Measurements from ENCODE around the gene BABAM2. TPM values are rescaled to one million over a fixed set of nuclear protein-coding genes. Genes with fewer than 3 reads are reported as not detected.

BABAM2 gene
- total RNA-seq, 1 donor from 2014 or later = 28.5 TPM

DNA sequence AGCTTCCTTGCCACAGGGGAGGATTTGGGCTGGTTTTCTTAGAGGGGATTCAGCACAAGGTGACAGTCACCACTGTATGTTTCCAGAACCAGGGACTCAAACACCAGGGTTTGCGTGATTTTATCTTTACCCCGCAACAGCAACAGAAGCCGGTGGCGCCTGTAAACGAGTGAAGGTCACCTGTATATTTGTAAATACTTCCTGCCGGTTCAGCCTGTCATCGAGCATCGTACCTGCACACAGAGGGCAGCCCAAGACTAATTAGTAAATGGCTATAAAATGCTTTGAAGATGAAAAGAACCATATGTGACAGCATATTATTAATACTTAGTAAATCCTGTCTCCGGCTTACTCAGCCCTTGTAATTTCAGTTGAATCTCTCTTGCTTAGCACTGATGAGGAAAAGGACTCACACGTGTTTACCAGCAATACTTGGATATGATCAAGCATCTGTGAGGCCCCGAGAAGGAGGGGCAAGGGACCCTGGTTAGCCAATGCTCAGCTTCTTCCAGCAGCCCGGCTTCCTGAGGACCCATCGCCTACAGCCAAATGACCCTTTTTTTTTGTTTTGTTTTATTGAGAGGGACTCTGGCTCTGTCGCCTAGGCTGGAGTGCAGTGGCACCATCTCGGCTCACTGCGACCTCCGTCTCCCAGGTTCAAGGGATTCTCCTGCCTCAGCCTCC lies 450.8 kb downstream of the BABAM2 start:
- DNase-seq (ENCODE audit: low read depth) = no peak
- no peaks in the 10 kb centered on the region for H3K27me3 ChIP-seq (ENCODE audit: insufficient read depth, low read length)
- Mint-ChIP-seq H3K36me3 (ENCODE audit: low read depth, unreplicated experiment) (peaks cover 4% of the 10 kb centered on the region), H3K4me1 (ENCODE audit: low read depth, unreplicated experiment) (peaks cover 35% of the 10 kb centered on the region), H3K4me3 (ENCODE audit: unreplicated experiment) (no peak overlapping the region), H3K27ac (ENCODE audit: unreplicated experiment) (no peak overlapping the region), H3K9me3 (ENCODE audit: unreplicated experiment) (no peaks in the 10 kb centered on the region), H3K27me3 (ENCODE audit: low read depth, unreplicated experiment) (no peaks in the 10 kb centered on the region)
- H4K20me1 ChIP-seq (ENCODE audit: insufficient read depth, low read length) = no peaks in the 10 kb centered on the region
- peaks cover 29% of the 10 kb centered on the region for H3K4me1 ChIP-seq (ENCODE audit: insufficient read depth, low read length)
- TF ChIP-seq EZH2 (IDR thresholded peaks at IDR 0.05; ENCODE audit: insufficient read depth, low read length) = no peak
- TF ChIP-seq, protein P1, sequence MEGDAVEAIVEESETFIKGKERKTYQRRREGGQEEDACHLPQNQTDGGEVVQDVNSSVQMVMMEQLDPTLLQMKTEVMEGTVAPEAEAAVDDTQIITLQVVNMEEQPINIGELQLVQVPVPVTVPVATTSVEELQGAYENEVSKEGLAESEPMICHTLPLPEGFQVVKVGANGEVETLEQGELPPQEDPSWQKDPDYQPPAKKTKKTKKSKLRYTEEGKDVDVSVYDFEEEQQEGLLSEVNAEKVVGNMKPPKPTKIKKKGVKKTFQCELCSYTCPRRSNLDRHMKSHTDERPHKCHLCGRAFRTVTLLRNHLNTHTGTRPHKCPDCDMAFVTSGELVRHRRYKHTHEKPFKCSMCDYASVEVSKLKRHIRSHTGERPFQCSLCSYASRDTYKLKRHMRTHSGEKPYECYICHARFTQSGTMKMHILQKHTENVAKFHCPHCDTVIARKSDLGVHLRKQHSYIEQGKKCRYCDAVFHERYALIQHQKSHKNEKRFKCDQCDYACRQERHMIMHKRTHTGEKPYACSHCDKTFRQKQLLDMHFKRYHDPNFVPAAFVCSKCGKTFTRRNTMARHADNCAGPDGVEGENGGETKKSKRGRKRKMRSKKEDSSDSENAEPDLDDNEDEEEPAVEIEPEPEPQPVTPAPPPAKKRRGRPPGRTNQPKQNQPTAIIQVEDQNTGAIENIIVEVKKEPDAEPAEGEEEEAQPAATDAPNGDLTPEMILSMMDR (IDR thresholded peaks at IDR 0.05; ENCODE audit: insufficient read depth, low read depth, low read length) = no peak
- no peaks in the 10 kb centered on the region for H3K9me3 ChIP-seq (ENCODE audit: insufficient read depth, low read depth, low read length)
- no peak overlapping the region for H3K27ac ChIP-seq (ENCODE audit: low read depth, low read length)
- no peak overlapping the region for H3K4me2 ChIP-seq (ENCODE audit: low read length)
- H2AFZ ChIP-seq (ENCODE audit: low read depth, low read length) = no peak overlapping the region
- H3K9ac ChIP-seq (ENCODE audit: low read length) = no peak overlapping the region
- H3K4me3 ChIP-seq (ENCODE audit: insufficient read depth, low read depth, low read length) = no peak overlapping the region
- H3K36me3 ChIP-seq (ENCODE audit: insufficient read depth, low read length) = no peaks in the 10 kb centered on the region
- no peak for FAIRE-seq
- no peaks in the 10 kb centered on the region for H3K79me2 ChIP-seq (ENCODE audit: insufficient read depth, low read length)

DNA sequence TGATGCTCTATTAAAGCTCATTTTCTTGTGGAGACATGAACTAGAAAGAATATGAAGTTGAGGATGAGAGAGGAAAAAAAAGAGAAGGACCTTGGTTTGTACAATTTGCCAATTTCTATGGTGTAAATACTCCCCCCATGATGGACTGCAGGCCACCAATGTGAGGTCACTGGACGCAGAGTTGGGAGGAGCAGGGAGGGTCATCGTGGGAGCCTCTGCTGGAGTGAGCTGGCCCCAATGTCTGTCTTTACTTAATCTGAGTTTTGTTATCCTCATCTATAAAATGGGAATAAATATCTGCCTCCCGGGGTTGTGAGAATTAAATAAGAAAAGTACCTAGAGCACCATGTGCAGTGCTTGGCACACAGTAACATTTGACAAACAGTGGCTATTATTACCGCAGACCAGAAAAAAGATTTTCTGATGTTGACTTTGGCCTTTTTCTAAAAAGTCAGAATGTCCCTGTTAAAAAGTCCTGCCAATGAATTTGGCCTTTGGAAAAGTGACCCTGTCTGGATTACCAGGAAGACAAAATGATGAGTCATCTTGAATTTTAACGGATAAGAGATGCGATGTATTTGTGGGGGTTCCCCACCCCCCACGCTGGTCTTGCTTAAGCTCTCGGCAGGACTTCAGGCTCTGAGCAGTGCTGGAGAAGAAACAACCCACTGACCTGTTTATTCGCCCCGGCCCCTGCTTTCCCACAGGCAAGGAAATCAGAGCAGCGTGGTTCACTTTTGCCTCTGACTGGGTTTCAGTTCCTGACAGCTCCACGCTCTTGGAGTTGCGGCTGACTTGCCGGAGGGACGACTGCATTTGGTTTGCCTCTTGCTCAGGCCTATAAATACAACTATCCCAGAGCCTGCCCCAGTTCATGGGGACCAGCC lies 451.8 kb downstream of the BABAM2 start:
- Mint-ChIP-seq H3K4me1 (ENCODE audit: low read depth, unreplicated experiment) (peaks cover 35% of the 10 kb centered on the region), H3K27me3 (ENCODE audit: low read depth, unreplicated experiment) (peaks cover under 1% of the 10 kb centered on the region), H3K9me3 (ENCODE audit: unreplicated experiment) (no peaks in the 10 kb centered on the region), H3K4me3 (ENCODE audit: unreplicated experiment) (peak overlapping the region; percentile 60), H3K36me3 (ENCODE audit: low read depth, unreplicated experiment) (peaks cover 3% of the 10 kb centered on the region), H3K27ac (ENCODE audit: unreplicated experiment) (peak overlapping the region; percentile 81)
- Histone ChIP-seq H3K36me3 (ENCODE audit: insufficient read depth, low read length) (no peaks in the 10 kb centered on the region), H3K9ac (ENCODE audit: low read length) (peak overlapping the region; percentile 11), H3K27me3 (ENCODE audit: insufficient read depth, low read length) (no peaks in the 10 kb centered on the region), H3K4me3 (ENCODE audit: insufficient read depth, low read depth, low read length) (no peak overlapping the region), H3K4me2 (ENCODE audit: low read length) (peak overlapping the region; percentile 59), H3K27ac (ENCODE audit: low read depth, low read length) (peak overlapping the region; percentile 46), H3K9me3 (ENCODE audit: insufficient read depth, low read depth, low read length) (no peaks in the 10 kb centered on the region), H4K20me1 (ENCODE audit: insufficient read depth, low read length) (no peaks in the 10 kb centered on the region), H3K4me1 (ENCODE audit: insufficient read depth, low read length) (peaks cover 29% of the 10 kb centered on the region), H2AFZ (ENCODE audit: low read depth, low read length) (peak overlapping the region; percentile 29), H3K79me2 (ENCODE audit: insufficient read depth, low read length) (no peaks in the 10 kb centered on the region)
- FAIRE-seq (peak; percentile 29), DNase-seq (ENCODE audit: low read depth) (peak; percentile 89)
- TF ChIP-seq, protein P1 (IDR thresholded peaks at IDR 0.05; ENCODE audit: insufficient read depth, low read depth, low read length) = no peak
- no peak for TF ChIP-seq EZH2 (IDR thresholded peaks at IDR 0.05; ENCODE audit: insufficient read depth, low read length)
